HCT116 (cell line): ENCODE measurements around the gene RNU5D-1. TPM values are rescaled to one million over a fixed set of nuclear protein-coding genes. Genes with fewer than 3 reads are reported as not detected.
"Not testable (repeated sequence)": the region's sequence is repeated elsewhere in the genome, so short reads cannot be mapped to it uniquely, and the experiment has no call there.

Experiments used
- ATAC-seq: fragments of 200-7000 bp; cut with Tn5 transposase; 2 replicates; pipeline ENCODE4 v1.9.1; 2020; ENCODE audit warnings: mild to moderate bottlenecking, moderate library complexity
- BruUV-seq: library from RNA; stranded (reverse); fragments of 400-500 nt; replicated peaks from 2 replicates; lab custom pipeline; 2021; lab: Mats Ljungman, UMichigan
- CTCF ChIA-PET: fragments of 300-600 bp; sonication (Branson Sonifier 250); formaldehyde crosslinking; loops from one replicate; lab custom pipeline; 2021; ENCODE audit warnings: antibody characterized with exemption; lab: Charles Lee
- POLR2A ChIA-PET: fragments of 300-600, 350-600 bp; sonication (Branson Sonifier 250); formaldehyde crosslinking; loops from one replicate; lab custom pipeline; 2021; ENCODE audit warnings: antibody characterized with exemption; lab: Charles Lee
- RAD21 ChIA-PET, 2 experiments: fragments of 300-600 bp; sonication (Branson Sonifier 250); formaldehyde crosslinking; loops; one replicate each; lab custom pipeline; 2023; ENCODE audit warnings: low total read pairs in 2 of 2; ENCODE audit not compliant: uncharacterized antibody in 2 of 2, unreplicated experiment in 2 of 2, low non-redundant PET in 1 of 2; lab: Charles Lee
- DNase-seq: peaks from one replicate; pipeline ENCODE4 v3.0.0-alpha.2; 2010; ENCODE audit warnings: low read depth, low spot score
- H2AFZ ChIP-seq: fragments of 200-600 bp; shearing (Covaris generic), sonication (generic); 2 replicates; pipeline ENCODE4 v1.6.1; 2017; ENCODE audit warnings: low read depth, mixed run types, mixed read lengths, antibody characterized with exemption, low read length; ENCODE audit not compliant: poor library complexity, severe bottlenecking
- H3K27ac ChIP-seq: 2 replicates; pipeline ENCODE4 v1.5.1; 2012; ENCODE audit warnings: low read depth, low read length
- H3K27me3 ChIP-seq: fragments of 200-600 bp; sonication (generic); 2 replicates; pipeline ENCODE4 v1.6.1; 2016; ENCODE audit warnings: mixed run types, low read length, mixed read lengths; ENCODE audit not compliant: insufficient read depth
- H3K36me3 ChIP-seq, 2 experiments: fragments of 200-500 bp in 1 of 2; fragments of 200-600 bp in 1 of 2; sonication (Bioruptor generic) in 1 of 2; sonication (generic) in 1 of 2; 2 replicates each; pipeline versions ENCODE4 v1.5.1 to v1.6.1; 2014 to 2016; ENCODE audit warnings: low read length in 2 of 2, inconsistent platforms in 1 of 2, mixed read lengths in 1 of 2, mixed run types in 1 of 2; ENCODE audit not compliant: insufficient read depth in 2 of 2, control insufficient read depth in 1 of 2
- H3K4me1 ChIP-seq, 2 experiments: fragments of 200-600 bp in 1 of 2; sonication (generic) in 1 of 2; 2 replicates each; pipeline versions ENCODE4 v1.5.1 to v1.6.1; 2012 to 2017; ENCODE audit warnings: low read length in 2 of 2, inconsistent platforms in 1 of 2, mild to moderate bottlenecking in 1 of 2, mixed read lengths in 1 of 2, mixed run types in 1 of 2, moderate library complexity in 1 of 2; ENCODE audit not compliant: insufficient read depth in 2 of 2, control insufficient read depth in 1 of 2
- H3K4me2 ChIP-seq: fragments of 200-600 bp; sonication (generic); 2 replicates; pipeline ENCODE4 v1.6.1; 2017; ENCODE audit warnings: mixed run types, low read length, mixed read lengths
- H3K4me3 ChIP-seq, 2 experiments: fragments of 200-600 bp in 1 of 2; sonication (generic) in 1 of 2; replicated peaks in 1 of 2; 2 replicates each; pipeline ENCODE4 v1.5.1; 2011 to 2016; ENCODE audit warnings: low read length in 2 of 2, control low read depth in 1 of 2, low read depth in 1 of 2, mild to moderate bottlenecking in 1 of 2, mixed read lengths in 1 of 2, mixed run types in 1 of 2
- H3K79me2 ChIP-seq: fragments of 200-600 bp; sonication (generic); 2 replicates; pipeline ENCODE4 v1.6.1; 2017; ENCODE audit warnings: mild to moderate bottlenecking, mixed run types, low read length, moderate library complexity, mixed read lengths; ENCODE audit not compliant: insufficient read depth
- H3K9ac ChIP-seq: fragments of 200-600 bp; sonication (generic); 2 replicates; pipeline ENCODE4 v1.6.1; 2016; ENCODE audit warnings: low read length, mixed read lengths
- H3K9me2 ChIP-seq: fragments of 200-600 bp; sonication (generic), shearing (Covaris generic); 2 replicates; pipeline ENCODE4 v1.6.1; 2017; ENCODE audit warnings: mixed run types, mild to moderate bottlenecking, moderate library complexity; ENCODE audit not compliant: insufficient read depth
- H3K9me3 ChIP-seq, 2 experiments: fragments of 200-500 bp in 1 of 2; fragments of 200-600 bp in 1 of 2; sonication (Bioruptor generic) in 1 of 2; sonication (generic) in 1 of 2; 2 replicates each; pipeline ENCODE4 v1.6.1; 2014 to 2017; ENCODE audit warnings: low read length in 2 of 2, mixed read lengths in 2 of 2, inconsistent platforms in 1 of 2, low read depth in 1 of 2, mild to moderate bottlenecking in 1 of 2, mixed run types in 1 of 2, moderate library complexity in 1 of 2; ENCODE audit not compliant: control insufficient read depth in 1 of 2, insufficient read depth in 1 of 2
- H4K20me1 ChIP-seq: fragments of 200-600 bp; sonication (generic), shearing (Covaris generic); 2 replicates; pipeline ENCODE4 v1.6.1; 2017; ENCODE audit warnings: mixed run types, mild to moderate bottlenecking, moderate library complexity; ENCODE audit not compliant: insufficient read depth
- FOSL1 ChIP-seq: IDR thresholded peaks from 2 replicates; pipeline ENCODE4 v1.6.1; 2012; ENCODE audit warnings: low read depth
- JUND ChIP-seq: IDR thresholded peaks from 2 replicates; pipeline ENCODE4 v1.6.1; 2012
- intact Hi-C: fragments of 100-400 bp; cut with micrococcal nuclease; formaldehyde crosslinking; loops from 2 replicates; pipeline ENCODE4 v1.10.0; 2022
- total RNA-seq: library from RNA; stranded (reverse); gene quantifications from one replicate; pipeline ENCODE4 v1.2.1, GENCODE V29; 2021; ENCODE audit not compliant: unreplicated experiment

The RNU5D-1 gene
- total RNA-seq, 1 experiment from 2014 or later = not detected

GRCh38 chr1:44699375-44699774 lies 31.6 kb downstream of the RNU5D-1 start:
- H2AFZ ChIP-seq, H3K27me3 ChIP-seq, H3K4me3 ChIP-seq, ATAC-seq, H3K9ac ChIP-seq, H4K20me1 ChIP-seq, DNase-seq, H3K79me2 ChIP-seq, intact Hi-C loops, RAD21 ChIA-PET, H3K36me3 ChIP-seq, BruUV-seq, H3K27ac ChIP-seq, H3K4me2 ChIP-seq, H3K9me2 ChIP-seq, H3K9me3 ChIP-seq: not testable (repeated sequence)
- CTCF ChIA-PET = interaction anchor here (0.7 kb wide), 1 partner anchor 9 kb away, joined by 3 read pairs; no protein-coding TSS in a partner anchor
- POLR2A ChIA-PET = interaction anchor here (1.8 kb wide), 1 partner anchor 22 kb away, joined by 5 read pairs; no protein-coding TSS in a partner anchor
- H3K4me1 ChIP-seq = peaks cover 9 to 25% of the 10 kb centered on the region in 2 experiments

GRCh38 chr1:44698138-44698537 lies 32.8 kb downstream of the RNU5D-1 start:
- Histone ChIP-seq H3K4me2 (no peak overlapping the region), H3K36me3 (no peaks in the 10 kb centered on the region), H3K9me2 (no peaks in the 10 kb centered on the region), H2AFZ (no peak overlapping the region), H3K9ac (no peak overlapping the region), H4K20me1 (no peaks in the 10 kb centered on the region), H3K27me3 (no peaks in the 10 kb centered on the region), H3K9me3 (no peaks in the 10 kb centered on the region), H3K4me3 (no peak overlapping the region), H3K27ac (no peak overlapping the region)
- ChIA-PET POLR2A (no interaction called here), RAD21 (no interaction called here), CTCF (interaction anchor here (0.9 kb wide), 1 partner anchor 9 kb away, joined by 3 read pairs; no protein-coding TSS in a partner anchor)
- intact Hi-C loops = no loop called here
- ATAC-seq = no peak
- DNase-seq = no peak
- no TSS peak for BruUV-seq
- TF ChIP-seq FOSL1 (no peak), JUND (0 out of 2 replicates have a peak, but pooled peaks have one; percentile 11)
- TF ChIP-seq, all 23 proteins: peak for 1
- H3K79me2 ChIP-seq = no peaks in the 10 kb centered on the region
- H3K4me1 ChIP-seq = peaks cover 6 to 26% of the 10 kb centered on the region in 2 experiments
